ENCODE measurements around the gene GYS1. TPM values are rescaled to one million over a fixed set of nuclear protein-coding genes. Genes with fewer than 3 reads are reported as not detected.

GYS1 gene
- polyA plus RNA-seq, 1 donor from 2014 or later, result 12.9 TPM

DNA sequence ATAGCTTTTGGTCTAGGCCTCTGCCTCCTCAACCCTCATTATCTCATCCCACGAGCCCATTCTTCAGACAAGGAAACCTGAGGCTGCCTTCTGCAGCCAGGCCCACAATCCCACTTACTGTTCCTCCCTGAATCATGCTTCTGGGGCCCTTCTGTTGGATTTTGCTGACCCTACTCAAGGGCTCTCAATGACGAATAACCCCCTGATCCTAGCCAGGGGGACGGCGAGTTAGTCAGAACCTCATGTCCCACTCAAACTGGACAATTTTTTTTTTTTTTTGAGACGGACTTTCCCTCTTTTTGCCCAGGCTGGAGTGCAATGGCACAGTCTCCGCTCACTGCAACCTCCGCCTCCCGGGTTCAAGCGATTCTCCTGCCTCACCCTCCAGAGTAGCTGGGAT lies 29.0 kb upstream of the GYS1 start:
- Histone ChIP-seq H3F3A (ENCODE audit: insufficient read depth, low read length, poor library complexity, severe bottlenecking) (no peaks in the 10 kb centered on the region), H3K9me2 (ENCODE audit: insufficient read depth, low read length) (no peaks in the 10 kb centered on the region), H3K9ac (ENCODE audit: low read length) (no peak overlapping the region), H3K9me3 (ENCODE audit: low read length) (no peaks in the 10 kb centered on the region), H3K36me3 (ENCODE audit: insufficient read depth, low read length) (no peaks in the 10 kb centered on the region), H4K20me1 (ENCODE audit: insufficient read depth) (no peaks in the 10 kb centered on the region), H2AFZ (ENCODE audit: low read depth, low read length) (no peak overlapping the region), H3K4me2 (ENCODE audit: low read length) (no peak overlapping the region), H3K27me3 (ENCODE audit: insufficient read depth, low read depth, low read length) (peaks cover 13% of the 10 kb centered on the region), H3K27ac (ENCODE audit: low read length) (no peak overlapping the region), H3K79me2 (replicated peaks; ENCODE audit: insufficient read depth, low read length) (no peaks in the 10 kb centered on the region), H3K4me3 (ENCODE audit: low read length) (no peak overlapping the region)
- no peak for TF ChIP-seq EZH2 (IDR thresholded peaks at IDR 0.05; ENCODE audit: borderline replicate concordance, insufficient read depth, low read length, poor library complexity, severe bottlenecking)
- no peak for TF ChIP-seq EP300 (conservative IDR thresholded peaks at IDR 0.05; ENCODE audit: poor library complexity, severe bottlenecking)
- TF ChIP-seq, protein P1, sequence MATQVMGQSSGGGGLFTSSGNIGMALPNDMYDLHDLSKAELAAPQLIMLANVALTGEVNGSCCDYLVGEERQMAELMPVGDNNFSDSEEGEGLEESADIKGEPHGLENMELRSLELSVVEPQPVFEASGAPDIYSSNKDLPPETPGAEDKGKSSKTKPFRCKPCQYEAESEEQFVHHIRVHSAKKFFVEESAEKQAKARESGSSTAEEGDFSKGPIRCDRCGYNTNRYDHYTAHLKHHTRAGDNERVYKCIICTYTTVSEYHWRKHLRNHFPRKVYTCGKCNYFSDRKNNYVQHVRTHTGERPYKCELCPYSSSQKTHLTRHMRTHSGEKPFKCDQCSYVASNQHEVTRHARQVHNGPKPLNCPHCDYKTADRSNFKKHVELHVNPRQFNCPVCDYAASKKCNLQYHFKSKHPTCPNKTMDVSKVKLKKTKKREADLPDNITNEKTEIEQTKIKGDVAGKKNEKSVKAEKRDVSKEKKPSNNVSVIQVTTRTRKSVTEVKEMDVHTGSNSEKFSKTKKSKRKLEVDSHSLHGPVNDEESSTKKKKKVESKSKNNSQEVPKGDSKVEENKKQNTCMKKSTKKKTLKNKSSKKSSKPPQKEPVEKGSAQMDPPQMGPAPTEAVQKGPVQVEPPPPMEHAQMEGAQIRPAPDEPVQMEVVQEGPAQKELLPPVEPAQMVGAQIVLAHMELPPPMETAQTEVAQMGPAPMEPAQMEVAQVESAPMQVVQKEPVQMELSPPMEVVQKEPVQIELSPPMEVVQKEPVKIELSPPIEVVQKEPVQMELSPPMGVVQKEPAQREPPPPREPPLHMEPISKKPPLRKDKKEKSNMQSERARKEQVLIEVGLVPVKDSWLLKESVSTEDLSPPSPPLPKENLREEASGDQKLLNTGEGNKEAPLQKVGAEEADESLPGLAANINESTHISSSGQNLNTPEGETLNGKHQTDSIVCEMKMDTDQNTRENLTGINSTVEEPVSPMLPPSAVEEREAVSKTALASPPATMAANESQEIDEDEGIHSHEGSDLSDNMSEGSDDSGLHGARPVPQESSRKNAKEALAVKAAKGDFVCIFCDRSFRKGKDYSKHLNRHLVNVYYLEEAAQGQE (IDR thresholded peaks at IDR 0.05; ENCODE audit: borderline replicate concordance), result no peak
- TF ChIP-seq POLR2AphosphoS5 (IDR thresholded peaks at IDR 0.05), result no peak
- no peak for TF ChIP-seq RAD21 (conservative IDR thresholded peaks at IDR 0.05)
- TF ChIP-seq TAF1 (IDR thresholded peaks at IDR 0.05; ENCODE audit: low read depth), result no peak
- TF ChIP-seq SMC3 (conservative IDR thresholded peaks at IDR 0.05; ENCODE audit: poor library complexity), result no peak
- TF ChIP-seq, protein P2, sequence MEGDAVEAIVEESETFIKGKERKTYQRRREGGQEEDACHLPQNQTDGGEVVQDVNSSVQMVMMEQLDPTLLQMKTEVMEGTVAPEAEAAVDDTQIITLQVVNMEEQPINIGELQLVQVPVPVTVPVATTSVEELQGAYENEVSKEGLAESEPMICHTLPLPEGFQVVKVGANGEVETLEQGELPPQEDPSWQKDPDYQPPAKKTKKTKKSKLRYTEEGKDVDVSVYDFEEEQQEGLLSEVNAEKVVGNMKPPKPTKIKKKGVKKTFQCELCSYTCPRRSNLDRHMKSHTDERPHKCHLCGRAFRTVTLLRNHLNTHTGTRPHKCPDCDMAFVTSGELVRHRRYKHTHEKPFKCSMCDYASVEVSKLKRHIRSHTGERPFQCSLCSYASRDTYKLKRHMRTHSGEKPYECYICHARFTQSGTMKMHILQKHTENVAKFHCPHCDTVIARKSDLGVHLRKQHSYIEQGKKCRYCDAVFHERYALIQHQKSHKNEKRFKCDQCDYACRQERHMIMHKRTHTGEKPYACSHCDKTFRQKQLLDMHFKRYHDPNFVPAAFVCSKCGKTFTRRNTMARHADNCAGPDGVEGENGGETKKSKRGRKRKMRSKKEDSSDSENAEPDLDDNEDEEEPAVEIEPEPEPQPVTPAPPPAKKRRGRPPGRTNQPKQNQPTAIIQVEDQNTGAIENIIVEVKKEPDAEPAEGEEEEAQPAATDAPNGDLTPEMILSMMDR (IDR thresholded peaks at IDR 0.05; ENCODE audit: poor library complexity, severe bottlenecking), result no peak
- TF ChIP-seq MXI1 (conservative IDR thresholded peaks at IDR 0.05; ENCODE audit: poor library complexity, severe bottlenecking), result no peak

DNA sequence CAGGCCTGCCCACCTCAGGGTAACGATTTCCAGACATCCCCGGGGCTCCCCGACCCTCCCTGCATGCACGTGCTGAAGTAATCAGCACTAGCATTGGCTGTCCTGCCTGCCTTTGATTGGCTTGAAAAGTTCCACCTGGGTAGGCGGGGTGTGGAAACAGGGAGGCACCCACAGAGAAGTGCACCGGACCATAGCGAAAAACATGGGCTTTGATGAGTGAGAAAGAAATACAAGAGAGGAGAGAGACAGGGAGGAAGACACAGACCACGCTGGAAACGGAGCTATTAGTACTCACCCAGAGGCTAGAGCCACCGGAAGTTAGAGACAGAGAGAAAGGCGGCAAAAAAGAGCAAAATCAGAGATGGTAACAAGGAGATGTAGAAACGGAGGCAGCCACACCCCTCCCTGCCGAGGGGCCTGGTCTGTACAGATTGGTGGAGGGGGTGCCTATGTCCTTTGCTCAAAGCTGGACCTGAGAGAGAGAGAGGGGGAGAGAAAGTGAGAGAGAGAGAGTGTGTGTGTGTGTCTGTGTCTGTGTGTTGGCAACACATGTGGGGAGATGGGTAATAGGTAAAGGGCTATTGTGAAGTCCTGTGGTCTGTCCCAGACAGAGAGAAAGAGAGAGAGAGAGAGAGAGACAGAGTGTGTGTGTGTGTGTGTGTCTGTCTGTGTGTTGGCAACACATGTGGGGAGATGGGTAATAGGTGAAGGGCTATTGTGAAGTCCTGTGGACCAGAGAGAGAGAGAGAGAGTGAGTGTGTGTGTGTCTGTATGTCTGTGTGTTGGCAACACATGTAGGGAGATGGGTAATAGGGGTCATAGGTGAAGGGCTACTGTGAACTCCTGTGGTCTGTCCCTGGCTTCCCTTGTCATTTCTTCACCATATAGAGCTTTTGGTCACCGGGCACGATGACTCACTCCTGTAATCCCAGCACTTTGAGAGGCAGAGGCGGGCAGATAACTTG lies 28.1 kb upstream of the GYS1 start:
- no peaks in the 10 kb centered on the region for H3K9me3 ChIP-seq (ENCODE audit: low read length)
- no peaks in the 10 kb centered on the region for H3K9me2 ChIP-seq (ENCODE audit: insufficient read depth, low read length)
- no peak overlapping the region for H3K27ac ChIP-seq (ENCODE audit: low read length)
- no peak overlapping the region for H3K9ac ChIP-seq (ENCODE audit: low read length)
- H3K27me3 ChIP-seq (ENCODE audit: insufficient read depth, low read depth, low read length), result peaks cover 13% of the 10 kb centered on the region
- H2AFZ ChIP-seq (ENCODE audit: low read depth, low read length), result no peak overlapping the region
- no peaks in the 10 kb centered on the region for H3F3A ChIP-seq (ENCODE audit: insufficient read depth, low read length, poor library complexity, severe bottlenecking)
- TF ChIP-seq MXI1 (conservative IDR thresholded peaks at IDR 0.05; ENCODE audit: poor library complexity, severe bottlenecking), result no peak
- TF ChIP-seq POLR2AphosphoS5 (IDR thresholded peaks at IDR 0.05), result no peak
- TF ChIP-seq, protein P1 (IDR thresholded peaks at IDR 0.05; ENCODE audit: borderline replicate concordance), result no peak
- no peak for TF ChIP-seq EP300 (conservative IDR thresholded peaks at IDR 0.05; ENCODE audit: poor library complexity, severe bottlenecking)
- TF ChIP-seq RAD21 (conservative IDR thresholded peaks at IDR 0.05), result no peak
- no peak for TF ChIP-seq SMC3 (conservative IDR thresholded peaks at IDR 0.05; ENCODE audit: poor library complexity)
- TF ChIP-seq EZH2 (IDR thresholded peaks at IDR 0.05; ENCODE audit: borderline replicate concordance, insufficient read depth, low read length, poor library complexity, severe bottlenecking), result no peak
- TF ChIP-seq, protein P2 (IDR thresholded peaks at IDR 0.05; ENCODE audit: poor library complexity, severe bottlenecking), result no peak
- no peak for TF ChIP-seq TAF1 (IDR thresholded peaks at IDR 0.05; ENCODE audit: low read depth)
- no peaks in the 10 kb centered on the region for H4K20me1 ChIP-seq (ENCODE audit: insufficient read depth)
- H3K79me2 ChIP-seq (replicated peaks; ENCODE audit: insufficient read depth, low read length), result no peaks in the 10 kb centered on the region
- H3K4me3 ChIP-seq (ENCODE audit: low read length), result no peak overlapping the region
- no peak overlapping the region for H3K4me2 ChIP-seq (ENCODE audit: low read length)
- no peaks in the 10 kb centered on the region for H3K36me3 ChIP-seq (ENCODE audit: insufficient read depth, low read length)
